Endothelial cell of umbilical vein (primary cell): ENCODE data around the gene TMEM151A. TPM values are rescaled to one million over a fixed set of nuclear protein-coding genes. Genes with fewer than 3 reads are reported as not detected.
A peak's percentile ranks its signal among the peaks of the same experiment; 100 is the strongest.

Source experiments
- BruUV-seq: library from RNA; stranded (reverse); fragments of 400-500 nt; replicated peaks from 2 replicates; lab custom pipeline; 2021; lab: Mats Ljungman, UMichigan
- CTCF ChIA-PET: fragments of 300-600, 350-600 bp; sonication (Branson Sonifier 250); formaldehyde crosslinking; loops from one replicate; lab custom pipeline; 2021; ENCODE audit warnings: antibody characterized with exemption, inconsistent platforms; lab: Charles Lee
- POLR2A ChIA-PET: fragments of 300-600, 350-600 bp; sonication (Branson Sonifier 250); formaldehyde crosslinking; loops from one replicate; lab custom pipeline; 2021; ENCODE audit warnings: antibody characterized with exemption, inconsistent platforms; lab: Charles Lee
- DNase-seq: peaks from one replicate; pipeline ENCODE4 v3.0.0-alpha.2; 2011; ENCODE audit warnings: low read depth, low spot score
- FAIRE-seq: peaks from 2 replicates; lab custom pipeline; 2011; peaks lifted over from hg19 to GRCh38; lab: Jason Lieb, UNC
- H2AFZ ChIP-seq: 2 replicates; pipeline ENCODE4 v1.6.0; 2012; ENCODE audit warnings: low read depth, low read length, control low read depth, inconsistent platforms
- H3K27ac ChIP-seq: 2 replicates; pipeline ENCODE4 v1.5.1; 2011; ENCODE audit warnings: low read depth, mild to moderate bottlenecking, control low read depth, low read length, moderate library complexity; ENCODE audit not compliant: insufficient read depth
- H3K27me3 ChIP-seq, 2 experiments: 2 replicates each; pipeline versions ENCODE4 v1.6.0 to v1.6.1; 2011; ENCODE audit warnings: low read length in 2 of 2, mixed read lengths in 1 of 2; ENCODE audit not compliant: control insufficient read depth in 2 of 2, insufficient read depth in 2 of 2
- H3K36me3 ChIP-seq, 2 experiments: 2 replicates in 1 of 2; 3 replicates in 1 of 2; pipeline ENCODE4 v1.5.1; 2011; ENCODE audit warnings: low read length in 2 of 2, mild to moderate bottlenecking in 1 of 2, moderate library complexity in 1 of 2; ENCODE audit not compliant: control insufficient read depth in 2 of 2, insufficient read depth in 2 of 2; ENCODE audit errors: extremely low read depth in 1 of 2
- H3K4me1 ChIP-seq: 3 replicates; pipeline ENCODE4 v1.5.1; 2011; ENCODE audit warnings: mild to moderate bottlenecking, low read length; ENCODE audit not compliant: control insufficient read depth, insufficient read depth; ENCODE audit errors: extremely low read depth
- H3K4me2 ChIP-seq: 2 replicates; pipeline ENCODE4 v1.6.1; 2011; ENCODE audit warnings: low read length, control low read depth, mixed read lengths; ENCODE audit not compliant: insufficient read depth
- H3K4me3 ChIP-seq, 3 experiments: fragments of 200-600 bp in 1 of 3; sonication (generic), shearing (Covaris generic) in 1 of 3; replicated peaks in 1 of 3; 2 replicates each; pipeline ENCODE4 v1.5.1; 2011 to 2016; ENCODE audit warnings: control low read depth in 3 of 3, low read length in 3 of 3, mild to moderate bottlenecking in 2 of 3, inconsistent platforms in 1 of 3, low read depth in 1 of 3, moderate library complexity in 1 of 3; ENCODE audit not compliant: insufficient read depth in 1 of 3
- H3K79me2 ChIP-seq: 2 replicates; pipeline ENCODE4 v1.6.0; 2012; ENCODE audit warnings: low read length, inconsistent platforms; ENCODE audit not compliant: control insufficient read depth, insufficient read depth
- H3K9ac ChIP-seq: replicated peaks from 2 replicates; pipeline ENCODE3; 2011; ENCODE audit warnings: low read length, control low read depth; ENCODE audit not compliant: insufficient read depth; ENCODE audit errors: extremely low read depth
- H3K9me1 ChIP-seq: replicated peaks from 3 replicates; pipeline ENCODE4 v1.6.0; 2011; ENCODE audit warnings: mild to moderate bottlenecking, low read length; ENCODE audit not compliant: control insufficient read depth, insufficient read depth; ENCODE audit errors: extremely low read depth
- H3K9me3 ChIP-seq: replicated peaks from 2 replicates; pipeline ENCODE4 v1.5.1; 2012; ENCODE audit warnings: low read length, inconsistent platforms; ENCODE audit not compliant: control insufficient read depth, insufficient read depth
- H4K20me1 ChIP-seq: replicated peaks from 2 replicates; pipeline ENCODE3; 2011; ENCODE audit warnings: mild to moderate bottlenecking, low read length; ENCODE audit not compliant: control insufficient read depth, insufficient read depth; ENCODE audit errors: extremely low read depth
- EZH2 ChIP-seq: IDR thresholded peaks from 2 replicates; pipeline ENCODE4 v1.6.1; 2012; ENCODE audit warnings: borderline replicate concordance, low read depth, mild to moderate bottlenecking, moderate library complexity, low read length, inconsistent platforms; ENCODE audit not compliant: severe bottlenecking
- FOS ChIP-seq: IDR thresholded peaks from 2 replicates; pipeline ENCODE4 v1.6.1; 2011; ENCODE audit warnings: mild to moderate bottlenecking, low read length, moderate library complexity, borderline replicate concordance; ENCODE audit not compliant: insufficient read depth
- GATA2 ChIP-seq: IDR thresholded peaks from 2 replicates; pipeline ENCODE4 v1.7.0; 2011; ENCODE audit warnings: low read depth, mild to moderate bottlenecking, moderate library complexity, mixed read lengths, low read length; ENCODE audit not compliant: insufficient read length, insufficient read depth
- JUN ChIP-seq: IDR thresholded peaks from 2 replicates; pipeline ENCODE4 v1.6.1; 2011; ENCODE audit warnings: borderline replicate concordance, low read depth; ENCODE audit not compliant: insufficient read length, insufficient read depth
- POLR2A ChIP-seq: IDR thresholded peaks from 2 replicates; pipeline ENCODE4 v1.6.1; 2012; ENCODE audit warnings: low read depth, mild to moderate bottlenecking, control low read depth, low read length
- dilution Hi-C: fragments of 300-500 bp; cut with MboI; formaldehyde crosslinking; loops from one replicate; pipeline ENCODE4 v1.15.0; 2019; ENCODE audit warnings: low sequenced_read_pairs; ENCODE audit not compliant: extremely low pct_ligation_motif_present
- intact Hi-C: fragments of 100-400 bp; cut with micrococcal nuclease; formaldehyde crosslinking; loops from one replicate; pipeline ENCODE4 v1.10.0; 2022
- polyA plus RNA-seq, 4 experiments: library from polyadenylated mRNA; depleted of rRNA in 3 of 4; stranded (reverse) in 3 of 4; unstranded in 1 of 4; fragments of >200 nt; gene quantifications; 2 replicates each; pipeline versions ENCODE4 v1.2.1 to v1.2.3, GENCODE V29; 2011 to 2012; ENCODE audit warnings: missing spikeins in 1 of 4
- total RNA-seq: library from RNA; stranded (reverse); gene quantifications from 2 replicates; pipeline ENCODE4 v1.2.3, GENCODE V29; 2021
- TF ChIP-seq, protein P1 (sequence below), 2 donors: IDR thresholded peaks; 1 replicate in 1 of 2; 2 replicates in 1 of 2; pipeline ENCODE4 v1.5.1; 2011; ENCODE audit warnings: low read length in 2 of 2, mild to moderate bottlenecking in 2 of 2, moderate library complexity in 2 of 2, control low read depth in 1 of 2, inconsistent platforms in 1 of 2, low read depth in 1 of 2; ENCODE audit not compliant: insufficient read depth in 1 of 2; ENCODE audit errors: extremely low read depth in 1 of 2
- TF ChIP-seq, protein P2 (sequence below): IDR thresholded peaks from 2 replicates; pipeline ENCODE4 v1.6.1; 2011; ENCODE audit not compliant: insufficient read depth, insufficient read length

The TMEM151A gene
- total and polyA plus RNA-seq, 2 donors (not counting 3 experiments of a cell fraction or from before 2014, with no cell fraction given): not detected

DNA sequence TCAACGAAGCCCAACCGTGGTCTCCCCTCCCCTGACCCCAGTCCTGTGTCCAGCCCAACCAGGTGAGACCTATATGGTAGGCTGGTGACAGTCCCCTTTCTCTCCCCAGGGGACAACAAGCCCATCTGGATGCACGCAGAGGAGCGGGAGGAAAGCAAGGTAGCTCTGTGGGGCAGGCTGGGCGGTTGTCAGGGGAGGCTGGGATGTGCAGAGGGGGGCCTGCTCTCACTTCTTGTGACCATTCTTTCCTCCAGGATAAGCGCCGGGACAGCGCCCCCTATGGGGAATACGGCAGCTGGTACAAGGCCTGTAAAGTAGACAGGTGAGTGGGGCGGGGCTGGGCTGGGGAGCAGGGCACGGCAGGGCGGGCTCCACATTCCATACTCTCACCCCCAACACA lies 26.8 kb upstream of the TMEM151A start:
- Histone ChIP-seq H3K27me3 (no peaks in the 10 kb centered on the region), H3K4me3 (no peak overlapping the region), H3K27ac (no peak overlapping the region), H3K4me1 (peaks cover 11% of the 10 kb centered on the region), H2AFZ (no peak overlapping the region), H3K9ac (no peak overlapping the region), H3K9me3 (no peaks in the 10 kb centered on the region), H3K4me2 (no peak overlapping the region), H3K9me1 (no peaks in the 10 kb centered on the region), H3K79me2 (peaks cover 12% of the 10 kb centered on the region), H4K20me1 (no peaks in the 10 kb centered on the region), H3K36me3 (peaks cover 0 to 38% of the 10 kb centered on the region in 2 experiments)
- POLR2A ChIA-PET: no interaction called here
- DNase-seq (no peak), FAIRE-seq (no peak)
- CTCF ChIA-PET: no interaction called here
- no peak for TF ChIP-seq EZH2
- TF ChIP-seq, protein P1, sequence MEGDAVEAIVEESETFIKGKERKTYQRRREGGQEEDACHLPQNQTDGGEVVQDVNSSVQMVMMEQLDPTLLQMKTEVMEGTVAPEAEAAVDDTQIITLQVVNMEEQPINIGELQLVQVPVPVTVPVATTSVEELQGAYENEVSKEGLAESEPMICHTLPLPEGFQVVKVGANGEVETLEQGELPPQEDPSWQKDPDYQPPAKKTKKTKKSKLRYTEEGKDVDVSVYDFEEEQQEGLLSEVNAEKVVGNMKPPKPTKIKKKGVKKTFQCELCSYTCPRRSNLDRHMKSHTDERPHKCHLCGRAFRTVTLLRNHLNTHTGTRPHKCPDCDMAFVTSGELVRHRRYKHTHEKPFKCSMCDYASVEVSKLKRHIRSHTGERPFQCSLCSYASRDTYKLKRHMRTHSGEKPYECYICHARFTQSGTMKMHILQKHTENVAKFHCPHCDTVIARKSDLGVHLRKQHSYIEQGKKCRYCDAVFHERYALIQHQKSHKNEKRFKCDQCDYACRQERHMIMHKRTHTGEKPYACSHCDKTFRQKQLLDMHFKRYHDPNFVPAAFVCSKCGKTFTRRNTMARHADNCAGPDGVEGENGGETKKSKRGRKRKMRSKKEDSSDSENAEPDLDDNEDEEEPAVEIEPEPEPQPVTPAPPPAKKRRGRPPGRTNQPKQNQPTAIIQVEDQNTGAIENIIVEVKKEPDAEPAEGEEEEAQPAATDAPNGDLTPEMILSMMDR (IDR thresholded peaks at IDR 0.05; ENCODE audit: extremely low read depth in 1 of 2, insufficient read depth in 1 of 2, low read depth in 1 of 2, low read length in 2 of 2): peak; percentile 38 to 43
- BruUV-seq: no TSS peak
- dilution Hi-C loops (no loop called here), intact Hi-C loops (no loop called here)

GRCh38 chr11:66265531-66266377 lies 25.9 kb upstream of the TMEM151A start:
- Histone ChIP-seq H4K20me1 (no peaks in the 10 kb centered on the region), H2AFZ (no peak overlapping the region), H3K9me3 (no peaks in the 10 kb centered on the region), H3K4me3 (no peak overlapping the region), H3K9me1 (no peaks in the 10 kb centered on the region), H3K9ac (no peak overlapping the region), H3K27me3 (no peaks in the 10 kb centered on the region), H3K4me1 (peaks cover 12% of the 10 kb centered on the region), H3K27ac (no peak overlapping the region), H3K36me3 (peaks cover 0 to 35% of the 10 kb centered on the region in 2 experiments), H3K79me2 (peaks cover 21% of the 10 kb centered on the region), H3K4me2 (no peak overlapping the region)
- DNase-seq (no peak), FAIRE-seq (no peak)
- dilution Hi-C loops (no loop called here), intact Hi-C loops (no loop called here)
- ChIA-PET CTCF (no interaction called here), POLR2A (no interaction called here)
- no TSS peak for BruUV-seq
- TF ChIP-seq POLR2A (no peak), FOS (no peak), EZH2 (no peak), GATA2 (no peak), JUN (no peak)
- TF ChIP-seq, protein P1 (IDR thresholded peaks at IDR 0.05; ENCODE audit: extremely low read depth in 1 of 2, insufficient read depth in 1 of 2, low read depth in 1 of 2, low read length in 2 of 2): no peak
- TF ChIP-seq, protein P2, sequence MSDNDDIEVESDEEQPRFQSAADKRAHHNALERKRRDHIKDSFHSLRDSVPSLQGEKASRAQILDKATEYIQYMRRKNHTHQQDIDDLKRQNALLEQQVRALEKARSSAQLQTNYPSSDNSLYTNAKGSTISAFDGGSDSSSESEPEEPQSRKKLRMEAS: no peak
